Testis (tissue), 3 donors: ENCODE measurements around the gene TMEM109. TPM values are rescaled to one million over a fixed set of nuclear protein-coding genes. Genes with fewer than 3 reads are reported as not detected.

Experiments
- DNase-seq: peaks from one replicate; pipeline ENCODE4 v3.0.0-alpha.2; 2019
- H3K27ac ChIP-seq, 2 donors: fragments of 200-600 bp; sonication (generic); one replicate each; pipeline ENCODE4 v1.5.1; 2019
- H3K27me3 ChIP-seq: fragments of 200-600 bp; sonication (generic); one replicate; pipeline ENCODE4 v1.5.1; 2019
- H3K36me3 ChIP-seq: fragments of 200-600 bp; sonication (generic); one replicate; pipeline ENCODE4 v1.5.1; 2017; ENCODE audit warnings: low read depth; ENCODE audit errors: missing control alignments
- H3K4me1 ChIP-seq: fragments of 200-600 bp; sonication (generic); one replicate; pipeline ENCODE4 v1.5.1; 2019
- H3K4me3 ChIP-seq, 2 donors: fragments of 200-600 bp; sonication (generic); one replicate each; pipeline ENCODE4 v1.5.1; 2017 to 2019
- H3K9me3 ChIP-seq: fragments of 200-600 bp; sonication (generic); one replicate; pipeline ENCODE4 v1.5.1; 2017
- CTCF ChIP-seq, 3 experiments: fragments of 450-650 bp in 2 of 3; fragments of 200-600 bp in 1 of 3; sonication (generic) in 1 of 3; IDR thresholded peaks; one replicate each; pipeline ENCODE4 v1.5.1; 2016 to 2019; ENCODE audit warnings: antibody characterized with exemption in 3 of 3, mild to moderate bottlenecking in 2 of 3, moderate library complexity in 1 of 3
- POLR2A ChIP-seq: fragments of 450-650 bp; IDR thresholded peaks from one replicate; pipeline ENCODE4 v1.6.1; 2017; ENCODE audit warnings: antibody characterized with exemption, mild to moderate bottlenecking, moderate library complexity
- WGBS, 2 donors: methylation state at CpG; one replicate each; pipeline ENCODE4 v1.1.5; 2018; 5-methylcytosine and 5-hydroxymethylcytosine counted together
- intact Hi-C: fragments of 100-400 bp; cut with DNase I; formaldehyde crosslinking; loops from one replicate; pipeline ENCODE4 v1.15.1; 2023; ENCODE audit warnings: low total_unique reads
- polyA plus RNA-seq: library from polyadenylated mRNA; stranded (reverse); fragments of 350-450 nt; fragmentation: Illumina TruSeq; extraction: RNeasy Lipid Tissue Mini Kit (QIAGEN cat#74804); gene quantifications from one replicate; pipeline ENCODE4 v1.2.3, GENCODE V29; 2014; ENCODE audit warnings: low read depth, low replicate concordance; ENCODE audit not compliant: insufficient read depth
- total RNA-seq, 2 donors: library from RNA; depleted of rRNA; stranded (reverse); fragments of >200 nt; gene quantifications; one replicate each; pipeline ENCODE4 v1.2.3, GENCODE V29; 2016

Gene TMEM109
- total and polyA plus RNA-seq, 3 donors from 2014 or later, result 28.1 to 59.1 (median 46.7) TPM

GRCh38 chr11:60947700-60948099 lies 33.7 kb downstream of the TMEM109 start:
- H3K4me3 ChIP-seq, result no peak overlapping the region
- intact Hi-C loops, result no loop called here
- no peak overlapping the region for H3K27ac ChIP-seq
- TF ChIP-seq CTCF (IDR thresholded peaks at IDR 0.05) (no peak), POLR2A (no peak)
- H3K9me3 ChIP-seq, result no peaks in the 10 kb centered on the region
- H3K4me1 ChIP-seq, result peaks cover 7% of the 10 kb centered on the region
- no peaks in the 10 kb centered on the region for H3K36me3 ChIP-seq
- DNase-seq, result no peak
- WGBS, 2 donors, result 52 to 63% methylated on average over 2 of the region's 2 CpGs
- H3K27me3 ChIP-seq, result no peaks in the 10 kb centered on the region

- Histone ChIP-seq H3K27me3 (no peaks in the 10 kb centered on the region), H3K9me3 (no peaks in the 10 kb centered on the region), H3K27ac (no peak overlapping the region), H3K36me3 (no peaks in the 10 kb centered on the region), H3K4me3 (no peak overlapping the region), H3K4me1 (peaks cover 7% of the 10 kb centered on the region)
- no peak for DNase-seq
- intact Hi-C loops, result no loop called here
- WGBS, 2 donors, result 84 to 87% methylated on average over 5 of the region's 5 CpGs
- no peak for TF ChIP-seq POLR2A
- no peak for TF ChIP-seq CTCF (IDR thresholded peaks at IDR 0.05)
Observed at GRCh38 chr11:60948250-60948649, 34.3 kb downstream of the TMEM109 start.

- no peak for DNase-seq
- Histone ChIP-seq H3K4me3 (no peak overlapping the region), H3K27me3 (no peaks in the 10 kb centered on the region), H3K36me3 (no peaks in the 10 kb centered on the region), H3K27ac (no peak overlapping the region), H3K9me3 (no peaks in the 10 kb centered on the region), H3K4me1 (peaks cover 7% of the 10 kb centered on the region)
- TF ChIP-seq CTCF (IDR thresholded peaks at IDR 0.05), result no peak
- no peak for TF ChIP-seq POLR2A
- WGBS, 2 donors, result 51 to 68% methylated on average over 6 of the region's 6 CpGs
- intact Hi-C loops, result no loop called here
Observed at GRCh38 chr11:60950024-60950423, 36.1 kb downstream of the TMEM109 start.

- intact Hi-C loops, result no loop called here
- 9 to 16% methylated on average over 23 to 86 of the region's 86 CpGs for WGBS, 2 donors
- peak; percentile 49 for DNase-seq
Observed at GRCh38 chr11:60950933-60951605, 37.1 kb downstream of the TMEM109 start.

More at GRCh38 chr11:60950933-60951605, 37.1 kb downstream of the TMEM109 start:
- Histone ChIP-seq H3K9me3 (no peaks in the 10 kb centered on the region), H3K4me3 (peak overlapping the region; percentile 46 to 64), H3K4me1 (peaks cover 7% of the 10 kb centered on the region), H3K27ac (peak overlapping the region; percentile 80 to 88), H3K36me3 (no peaks in the 10 kb centered on the region), H3K27me3 (no peaks in the 10 kb centered on the region)
- TF ChIP-seq POLR2A (no peak), CTCF (IDR thresholded peaks at IDR 0.05) (no peak)
